ENCODE data around the gene IFNA5. TPM values are rescaled to one million over a fixed set of nuclear protein-coding genes. Genes with fewer than 3 reads are reported as not detected.

Gene IFNA5
- total and polyA plus RNA-seq, 5 donors = not detected

Other genes with a start within 250 kb of the IFNA5 start
- not detected for gene IFNB1, start 227.4 kb downstream of the IFNA5 start, total RNA-seq
- not detected for gene IFNB1, start 227.4 kb downstream of the IFNA5 start, polyA plus RNA-seq
- not detected for gene IFNW1, start 163.5 kb downstream of the IFNA5 start, total RNA-seq
- gene IFNW1, start 163.5 kb downstream of the IFNA5 start, polyA plus RNA-seq = not detected
- not detected for gene IFNA21, start 138.7 kb downstream of the IFNA5 start, total RNA-seq
- not detected for gene IFNA21, start 138.7 kb downstream of the IFNA5 start, polyA plus RNA-seq
- gene IFNA4, start 117.7 kb downstream of the IFNA5 start, total RNA-seq = not detected
- gene IFNA4, start 117.7 kb downstream of the IFNA5 start, polyA plus RNA-seq = not detected
- not detected for gene IFNA7, start 103.1 kb downstream of the IFNA5 start, total RNA-seq
- not detected for gene IFNA7, start 103.1 kb downstream of the IFNA5 start, polyA plus RNA-seq
- not detected for gene IFNA10, start 98.2 kb downstream of the IFNA5 start, total RNA-seq
- gene IFNA10, start 98.2 kb downstream of the IFNA5 start, polyA plus RNA-seq = not detected
- gene IFNA16, start 88.0 kb downstream of the IFNA5 start, total RNA-seq = not detected
- gene IFNA16, start 88.0 kb downstream of the IFNA5 start, polyA plus RNA-seq = not detected
- gene IFNA17, start 77.1 kb downstream of the IFNA5 start, total RNA-seq = not detected
- gene IFNA17, start 77.1 kb downstream of the IFNA5 start, polyA plus RNA-seq = not detected
- not detected for gene IFNA14, start 65.3 kb downstream of the IFNA5 start, total RNA-seq
- gene IFNA14, start 65.3 kb downstream of the IFNA5 start, polyA plus RNA-seq = not detected
- 10 to 100 TPM; 13.0 to 14.6 (median 13.3) TPM for gene KLHL9, start 30.1 kb upstream of the IFNA5 start, total RNA-seq
- 6.1 TPM for gene KLHL9, start 30.1 kb upstream of the IFNA5 start, polyA plus RNA-seq
- not detected for gene IFNA6, start 45.6 kb upstream of the IFNA5 start, total RNA-seq
- not detected for gene IFNA6, start 45.6 kb upstream of the IFNA5 start, polyA plus RNA-seq
- gene IFNA13, start 62.7 kb upstream of the IFNA5 start, total RNA-seq = not detected
- gene IFNA13, start 62.7 kb upstream of the IFNA5 start, polyA plus RNA-seq = not detected
- gene IFNA2, start 80.1 kb upstream of the IFNA5 start, total RNA-seq = not detected
- gene IFNA2, start 80.1 kb upstream of the IFNA5 start, polyA plus RNA-seq = not detected
- not detected for gene IFNA8, start 103.8 kb upstream of the IFNA5 start, total RNA-seq
- gene IFNA8, start 103.8 kb upstream of the IFNA5 start, polyA plus RNA-seq = not detected
- gene IFNA1, start 135.1 kb upstream of the IFNA5 start, total RNA-seq = not detected
- not detected for gene IFNA1, start 135.1 kb upstream of the IFNA5 start, polyA plus RNA-seq
- not detected for gene IFNE, start 177.0 kb upstream of the IFNA5 start, total RNA-seq
- not detected for gene IFNE, start 177.0 kb upstream of the IFNA5 start, polyA plus RNA-seq

Data from right cardiac atrium (tissue), 5 donors.